ENCODE data around the gene ATOH7. TPM values are rescaled to one million over a fixed set of nuclear protein-coding genes. Genes with fewer than 3 reads are reported as not detected.

ATOH7 gene
- total RNA-seq, 1 experiment from 2014 or later, result 0.11 TPM

Other genes starting within 250 kb of the ATOH7 start
- gene HERC4, start 156.8 kb downstream of the ATOH7 start, total RNA-seq (2014; rRNA removed), result 82.3 and 82.8 TPM in 2 replicates
- gene MYPN, start 122.6 kb downstream of the ATOH7 start, total RNA-seq (2014; rRNA removed), result 31.8 and 32.7 TPM in 2 replicates
- 20.0 and 36.6 TPM in 2 replicates for gene HNRNPH3, start 100.0 kb upstream of the ATOH7 start, total RNA-seq (2014; rRNA removed)
- gene PBLD, start 100.8 kb upstream of the ATOH7 start, total RNA-seq (2014; rRNA removed), result 6.2 and 6.8 TPM in 2 replicates
- 14.0 and 19.1 TPM in 2 replicates for gene RUFY2, start 175.2 kb upstream of the ATOH7 start, total RNA-seq (2014; rRNA removed)
- gene DNA2, start 239.9 kb upstream of the ATOH7 start, total RNA-seq (2014; rRNA removed), result 16.0 and 19.4 TPM in 2 replicates

Data from LHCN-M2 (cell line).